ENCODE measurements around the gene GNG2.

Gene GNG2

GRCh38 chr14:51871846-51872245 is 11.4 kb downstream of the GNG2 start:
- H3K27ac ChIP-seq, result no peak overlapping the region
- DNase-seq, result no peak

GRCh38 chr14:51872396-51872795 is 12.0 kb downstream of the GNG2 start:
- H3K27ac ChIP-seq, result no peak overlapping the region
- no peaks in the 10 kb centered on the region for H3K9me3 ChIP-seq (ENCODE audit: severe bottlenecking)
- H3K4me3 ChIP-seq (ENCODE audit: low read depth, low read length), result no peak overlapping the region

More at GRCh38 chr14:51871846-51872245, 11.4 kb downstream of the GNG2 start:
- Histone ChIP-seq H3K4me3 (ENCODE audit: low read depth, low read length) (no peak overlapping the region), H3K27me3 (ENCODE audit: insufficient read depth, low read depth, severe bottlenecking) (no peaks in the 10 kb centered on the region), H3K9me3 (ENCODE audit: severe bottlenecking) (no peaks in the 10 kb centered on the region), H3K36me3 (no peaks in the 10 kb centered on the region)
- TF ChIP-seq CTCF (IDR thresholded peaks at IDR 0.05; ENCODE audit: low read depth, low read length), result no peak

GRCh38 chr14:51873221-51873893 is 12.9 kb downstream of the GNG2 start:
- H3K36me3 ChIP-seq, result no peaks in the 10 kb centered on the region
- H3K27me3 ChIP-seq (ENCODE audit: insufficient read depth, low read depth, severe bottlenecking), result no peaks in the 10 kb centered on the region
- no peak overlapping the region for H3K4me3 ChIP-seq (ENCODE audit: low read depth, low read length)
- no peak overlapping the region for H3K27ac ChIP-seq
- TF ChIP-seq CTCF (IDR thresholded peaks at IDR 0.05; ENCODE audit: low read depth, low read length), result no peak
- no peaks in the 10 kb centered on the region for H3K9me3 ChIP-seq (ENCODE audit: severe bottlenecking)
- no peak for DNase-seq

More at GRCh38 chr14:51872396-51872795, 12.0 kb downstream of the GNG2 start:
- DNase-seq, result no peak
- Histone ChIP-seq H3K27me3 (ENCODE audit: insufficient read depth, low read depth, severe bottlenecking) (no peaks in the 10 kb centered on the region), H3K36me3 (no peaks in the 10 kb centered on the region)
- no peak for TF ChIP-seq CTCF (IDR thresholded peaks at IDR 0.05; ENCODE audit: low read depth, low read length)

GRCh38 chr14:51877810-51878209 is 17.4 kb downstream of the GNG2 start:
- TF ChIP-seq CTCF (IDR thresholded peaks at IDR 0.05; ENCODE audit: low read depth, low read length), result no peak
- H3K36me3 ChIP-seq, result no peaks in the 10 kb centered on the region
- no peaks in the 10 kb centered on the region for H3K9me3 ChIP-seq (ENCODE audit: severe bottlenecking)
- H3K4me3 ChIP-seq (ENCODE audit: low read depth, low read length), result no peak overlapping the region
- no peak for DNase-seq
- no peaks in the 10 kb centered on the region for H3K27me3 ChIP-seq (ENCODE audit: insufficient read depth, low read depth, severe bottlenecking)
- no peak overlapping the region for H3K27ac ChIP-seq

- Histone ChIP-seq H3K27me3 (ENCODE audit: insufficient read depth, low read depth, severe bottlenecking) (no peaks in the 10 kb centered on the region), H3K4me3 (ENCODE audit: low read depth, low read length) (no peak overlapping the region), H3K9me3 (ENCODE audit: severe bottlenecking) (no peaks in the 10 kb centered on the region), H3K27ac (no peak overlapping the region), H3K36me3 (no peaks in the 10 kb centered on the region)
- no peak for DNase-seq
- no peak for TF ChIP-seq CTCF (IDR thresholded peaks at IDR 0.05; ENCODE audit: low read depth, low read length)
These were observed 18.8 kb downstream of the GNG2 start for GRCh38 chr14:51879170-51879569.

All from WERI-Rb-1 (cell line).